OCI-LY3 (cell line): ENCODE data around the gene GALNT18.

Experiments used
- CTCF ChIP-seq: fragments of 200-600, 300-600 bp; sonication (generic); IDR thresholded peaks from 2 replicates; pipeline ENCODE4 v1.5.1; 2014; ENCODE audit warnings: antibody characterized with exemption, low read length, low read depth
- EZH2phosphoT487 ChIP-seq: fragments of 200-600 bp; shearing (Covaris generic); IDR thresholded peaks from 2 replicates; pipeline ENCODE4 v1.6.1; 2018; ENCODE audit warnings: antibody characterized with exemption, mixed run types, low read depth

- no peak for TF ChIP-seq CTCF
- no peak for TF ChIP-seq EZH2phosphoT487
These were observed 195.4 kb downstream of the GALNT18 start for GRCh38 chr11:11426226-11426952.
